HG03575 (cell line): ENCODE measurements around the gene KNDC1.
"Not testable (repeated sequence)": the region's sequence is repeated elsewhere in the genome, so short reads cannot be mapped to it uniquely, and the experiment has no call there.

ENCODE experiments used
- ATAC-seq: cut with Tn5 transposase; IDR thresholded peaks from one replicate; pipeline ENCODE4 v1.9.1; 2021; ENCODE audit not compliant: unreplicated experiment, insufficient number of reproducible peaks, low FRiP score; ENCODE audit errors: extremely low read depth

Gene KNDC1

GRCh38 chr10:133135116-133135465 lies 24.9 kb upstream of the KNDC1 start:
- no peak for ATAC-seq

GRCh38 chr10:133137486-133138145 lies 22.4 kb upstream of the KNDC1 start:
- not testable (repeated sequence) for ATAC-seq

GRCh38 chr10:133139551-133140065 lies 20.4 kb upstream of the KNDC1 start:
- ATAC-seq = no peak

GRCh38 chr10:133140417-133141143 lies 19.4 kb upstream of the KNDC1 start:
- ATAC-seq = no peak

- no peak for ATAC-seq
Observed at GRCh38 chr10:133141144-133141957, 18.7 kb upstream of the KNDC1 start.

GRCh38 chr10:133141958-133142340 lies 18.1 kb upstream of the KNDC1 start:
- no peak for ATAC-seq

GRCh38 chr10:133142523-133143199 lies 17.4 kb upstream of the KNDC1 start:
- no peak for ATAC-seq

- ATAC-seq = no peak
Observed at GRCh38 chr10:133143200-133143533, 16.9 kb upstream of the KNDC1 start.

GRCh38 chr10:133143546-133143945 lies 16.5 kb upstream of the KNDC1 start:
- ATAC-seq = no peak

- no peak for ATAC-seq
Observed at GRCh38 chr10:133144771-133145170, 15.2 kb upstream of the KNDC1 start.

GRCh38 chr10:133150226-133150625 lies 9.8 kb upstream of the KNDC1 start:
- ATAC-seq = no peak

- ATAC-seq = no peak
Observed at GRCh38 chr10:133150656-133151055, 9.4 kb upstream of the KNDC1 start.

- not testable (repeated sequence) for ATAC-seq
Observed at GRCh38 chr10:133151071-133151470, 8.9 kb upstream of the KNDC1 start.

GRCh38 chr10:133151543-133151972 lies 8.5 kb upstream of the KNDC1 start:
- no peak for ATAC-seq

- no peak for ATAC-seq
Observed at GRCh38 chr10:133154411-133154810, 5.6 kb upstream of the KNDC1 start.

GRCh38 chr10:133154996-133155778 lies 4.8 kb upstream of the KNDC1 start:
- ATAC-seq = no peak

GRCh38 chr10:133156674-133157579 lies 3.1 kb upstream of the KNDC1 start:
- no peak for ATAC-seq
